Activated T-cell treated with anti-CD3 and anti-CD28 coated beads, Interleukin-2, amount 50 U/mL, for 4 hours (primary cell): ENCODE results near the gene COL23A1. TPM values are rescaled to one million over a fixed set of nuclear protein-coding genes. Genes with fewer than 3 reads are reported as not detected.
A peak's percentile ranks its signal among the peaks of the same experiment; 100 is the strongest.

Experiments
- ATAC-seq, 2 donors: fragments of 200-7000 bp; cut with Tn5 transposase; one replicate each; pipeline ENCODE4 v1.10.0; 2021
- DNase-seq: peaks from one replicate; pipeline ENCODE4 v3.0.0-alpha.2; 2020
- H3K27me3 Mint-ChIP-seq: one replicate; pipeline ENCODE4 v1.8.0; 2021; ENCODE audit warnings: low read depth, mixed read lengths
- H3K36me3 Mint-ChIP-seq: one replicate; pipeline ENCODE4 v1.8.0; 2022; ENCODE audit warnings: mixed read lengths; ENCODE audit not compliant: insufficient read depth
- H3K4me1 Mint-ChIP-seq: one replicate; pipeline ENCODE4 v1.8.0; 2021; ENCODE audit warnings: low read depth, mixed read lengths
- H3K4me3 Mint-ChIP-seq: one replicate; pipeline ENCODE4 v1.8.0; 2021; ENCODE audit warnings: mild to moderate bottlenecking, moderate library complexity, mixed read lengths
- H3K9me3 Mint-ChIP-seq: one replicate; pipeline ENCODE4 v1.8.0; 2021; ENCODE audit warnings: mixed read lengths
- total RNA-seq, 3 donors: library from RNA; stranded (reverse); gene quantifications; one replicate each; pipeline ENCODE4 v1.2.1, GENCODE V29; 2021

Gene COL23A1
- total RNA-seq, 3 donors from 2014 or later = not detected

GRCh38 chr5:178330791-178331404 lies 259.3 kb downstream of the COL23A1 start:
- ATAC-seq = peak; percentile 21 to 46
- H3K27me3 Mint-ChIP-seq = no peaks in the 10 kb centered on the region
- DNase-seq = no peak
- no peaks in the 10 kb centered on the region for H3K36me3 Mint-ChIP-seq
- H3K4me1 Mint-ChIP-seq = peaks cover 4% of the 10 kb centered on the region
- H3K4me3 Mint-ChIP-seq = no peak overlapping the region
- no peaks in the 10 kb centered on the region for H3K9me3 Mint-ChIP-seq

GRCh38 chr5:178328826-178329730 lies 261.1 kb downstream of the COL23A1 start:
- peaks cover 2% of the 10 kb centered on the region for H3K27me3 Mint-ChIP-seq
- no peaks in the 10 kb centered on the region for H3K9me3 Mint-ChIP-seq
- no peak overlapping the region for H3K4me3 Mint-ChIP-seq
- H3K36me3 Mint-ChIP-seq = no peaks in the 10 kb centered on the region
- peaks cover 4% of the 10 kb centered on the region for H3K4me1 Mint-ChIP-seq
- no peak for DNase-seq
- ATAC-seq = no peak

- H3K36me3 Mint-ChIP-seq = no peaks in the 10 kb centered on the region
- no peak overlapping the region for H3K4me3 Mint-ChIP-seq
- ATAC-seq (no peak), DNase-seq (no peak)
- H3K4me1 Mint-ChIP-seq = peaks cover 4% of the 10 kb centered on the region
- no peaks in the 10 kb centered on the region for H3K9me3 Mint-ChIP-seq
- peaks cover 2% of the 10 kb centered on the region for H3K27me3 Mint-ChIP-seq
Measured at GRCh38 chr5:178327931-178328711, 262.1 kb downstream of the COL23A1 start.

GRCh38 chr5:178327446-178327845 lies 262.7 kb downstream of the COL23A1 start:
- Mint-ChIP-seq H3K36me3 (no peaks in the 10 kb centered on the region), H3K27me3 (peaks cover 2% of the 10 kb centered on the region), H3K4me3 (no peak overlapping the region), H3K9me3 (no peaks in the 10 kb centered on the region), H3K4me1 (peaks cover 4% of the 10 kb centered on the region)
- DNase-seq (no peak), ATAC-seq (no peak)

GRCh38 chr5:178326374-178326715 lies 263.8 kb downstream of the COL23A1 start:
- Mint-ChIP-seq H3K36me3 (no peaks in the 10 kb centered on the region), H3K4me3 (no peak overlapping the region), H3K9me3 (no peaks in the 10 kb centered on the region), H3K4me1 (peaks cover 4% of the 10 kb centered on the region), H3K27me3 (peaks cover 2% of the 10 kb centered on the region)
- no peak for DNase-seq
- no peak for ATAC-seq

GRCh38 chr5:178325679-178326373 lies 264.4 kb downstream of the COL23A1 start:
- H3K36me3 Mint-ChIP-seq = no peaks in the 10 kb centered on the region
- no peaks in the 10 kb centered on the region for H3K9me3 Mint-ChIP-seq
- no peak overlapping the region for H3K4me3 Mint-ChIP-seq
- no peak for DNase-seq
- H3K4me1 Mint-ChIP-seq = peaks cover 3% of the 10 kb centered on the region
- no peak for ATAC-seq
- H3K27me3 Mint-ChIP-seq = peaks cover 2% of the 10 kb centered on the region

- H3K4me3 Mint-ChIP-seq = no peak overlapping the region
- ATAC-seq (no peak), DNase-seq (no peak)
- no peaks in the 10 kb centered on the region for H3K4me1 Mint-ChIP-seq
- H3K27me3 Mint-ChIP-seq = peaks cover 2% of the 10 kb centered on the region
- H3K36me3 Mint-ChIP-seq = no peaks in the 10 kb centered on the region
- H3K9me3 Mint-ChIP-seq = no peaks in the 10 kb centered on the region
Measured at GRCh38 chr5:178325311-178325678, 264.9 kb downstream of the COL23A1 start.

GRCh38 chr5:178324481-178325310 lies 265.5 kb downstream of the COL23A1 start:
- Mint-ChIP-seq H3K36me3 (no peaks in the 10 kb centered on the region), H3K4me3 (no peak overlapping the region), H3K9me3 (no peaks in the 10 kb centered on the region), H3K4me1 (no peaks in the 10 kb centered on the region), H3K27me3 (peaks cover 2% of the 10 kb centered on the region)
- no peak for ATAC-seq
- DNase-seq = no peak

GRCh38 chr5:178323961-178324360 lies 266.2 kb downstream of the COL23A1 start:
- DNase-seq (no peak), ATAC-seq (no peak)
- no peaks in the 10 kb centered on the region for H3K36me3 Mint-ChIP-seq
- H3K4me3 Mint-ChIP-seq = no peak overlapping the region
- H3K4me1 Mint-ChIP-seq = no peaks in the 10 kb centered on the region
- H3K27me3 Mint-ChIP-seq = peaks cover 2% of the 10 kb centered on the region
- no peaks in the 10 kb centered on the region for H3K9me3 Mint-ChIP-seq

GRCh38 chr5:178323541-178323865 lies 266.7 kb downstream of the COL23A1 start:
- Mint-ChIP-seq H3K4me3 (no peak overlapping the region), H3K36me3 (no peaks in the 10 kb centered on the region), H3K4me1 (no peaks in the 10 kb centered on the region), H3K27me3 (peaks cover 2% of the 10 kb centered on the region), H3K9me3 (no peaks in the 10 kb centered on the region)
- ATAC-seq = no peak
- DNase-seq = no peak

GRCh38 chr5:178322736-178323540 lies 267.3 kb downstream of the COL23A1 start:
- H3K36me3 Mint-ChIP-seq = no peaks in the 10 kb centered on the region
- H3K27me3 Mint-ChIP-seq = peaks cover 2% of the 10 kb centered on the region
- DNase-seq = no peak
- H3K9me3 Mint-ChIP-seq = peaks cover under 1% of the 10 kb centered on the region
- no peaks in the 10 kb centered on the region for H3K4me1 Mint-ChIP-seq
- no peak overlapping the region for H3K4me3 Mint-ChIP-seq
- ATAC-seq = no peak

- ATAC-seq (no peak), DNase-seq (no peak)
- Mint-ChIP-seq H3K36me3 (no peaks in the 10 kb centered on the region), H3K27me3 (peaks cover 2% of the 10 kb centered on the region), H3K9me3 (peaks cover 11% of the 10 kb centered on the region), H3K4me3 (no peak overlapping the region), H3K4me1 (no peaks in the 10 kb centered on the region)
Measured at GRCh38 chr5:178320281-178320855, 269.8 kb downstream of the COL23A1 start.
